Measurements from ENCODE around the gene ANKRD2. TPM values are rescaled to one million over a fixed set of nuclear protein-coding genes. Genes with fewer than 3 reads are reported as not detected.

Gene ANKRD2
- total and polyA plus RNA-seq, 4 donors, result 1.2 to 3.1 (median 3.0) TPM; not detected in 1

- ATAC-seq (ENCODE audit: insufficient read depth, low FRiP score) (no peak), DNase-seq (no peak)
- Histone ChIP-seq H3K27me3 (ENCODE audit: control insufficient read depth in 3 of 3, insufficient read depth in 3 of 3, low read length in 2 of 3) (no peaks in the 10 kb centered on the region), H3K9me3 (ENCODE audit: control insufficient read depth in 4 of 4, insufficient read depth in 3 of 4, low read length in 3 of 4) (no peaks in the 10 kb centered on the region), H3K4me3 (no peak overlapping the region), H3K9ac (ENCODE audit: insufficient read depth in 1 of 2, low read length in 2 of 2) (no peak overlapping the region), H3K36me3 (ENCODE audit: control insufficient read depth in 4 of 4, insufficient read depth in 4 of 4, low read length in 4 of 4) (no peaks in the 10 kb centered on the region), H3K4me1 (ENCODE audit: control insufficient read depth in 5 of 5, insufficient read depth in 5 of 5, low read length in 5 of 5) (peaks cover 0 to 3% (median 0%) of the 10 kb centered on the region in 5 donors), H3K27ac (ENCODE audit: low read depth in 1 of 2, low read length in 1 of 2) (no peak overlapping the region)
- WGBS, 2 donors, result 89 to 95% methylated on average over 7 to 8 of the region's 8 CpGs
- no peak for TF ChIP-seq CTCF (IDR thresholded peaks at IDR 0.05; ENCODE audit: control extremely low read depth, extremely low read depth)
Measured at GRCh38 chr10:97582169-97582568, 9.6 kb downstream of the ANKRD2 start.

DNA sequence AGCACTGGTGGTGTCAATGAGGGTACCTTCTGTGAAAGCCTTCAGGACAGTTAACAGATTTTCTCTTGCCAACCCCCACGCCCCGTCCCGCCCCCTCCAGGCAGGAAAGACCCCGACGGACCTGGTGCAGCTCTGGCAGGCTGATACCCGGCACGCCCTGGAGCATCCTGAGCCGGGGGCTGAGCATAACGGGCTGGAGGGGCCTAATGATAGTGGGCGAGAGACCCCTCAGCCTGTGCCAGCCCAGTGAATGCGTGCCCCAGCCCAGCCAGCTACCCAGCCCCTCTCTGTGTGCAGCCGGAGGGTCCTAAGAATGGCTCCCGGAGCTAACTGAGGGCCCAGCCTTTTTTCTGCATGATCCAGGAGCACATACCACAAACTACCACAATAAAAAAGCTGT is 10.9 kb downstream of the ANKRD2 start:
- ATAC-seq (ENCODE audit: insufficient read depth, low FRiP score) (no peak), DNase-seq (no peak)
- H3K4me1 ChIP-seq (ENCODE audit: control insufficient read depth in 5 of 5, insufficient read depth in 5 of 5, low read length in 5 of 5), result peaks cover 0 to 3% (median 0%) of the 10 kb centered on the region in 5 donors
- H3K27ac ChIP-seq (ENCODE audit: low read depth in 1 of 2, low read length in 1 of 2), result peak overlapping the region in 1 of 2 donors; percentile 77
- H3K27me3 ChIP-seq (ENCODE audit: control insufficient read depth in 3 of 3, insufficient read depth in 3 of 3, low read length in 2 of 3), result no peaks in the 10 kb centered on the region
- no peaks in the 10 kb centered on the region for H3K36me3 ChIP-seq (ENCODE audit: control insufficient read depth in 4 of 4, insufficient read depth in 4 of 4, low read length in 4 of 4)
- no peak overlapping the region for H3K9ac ChIP-seq (ENCODE audit: insufficient read depth in 1 of 2, low read length in 2 of 2)
- TF ChIP-seq CTCF (IDR thresholded peaks at IDR 0.05; ENCODE audit: control extremely low read depth, extremely low read depth), result no peak
- H3K4me3 ChIP-seq, result no peak overlapping the region
- H3K9me3 ChIP-seq (ENCODE audit: control insufficient read depth in 4 of 4, insufficient read depth in 3 of 4, low read length in 3 of 4), result no peaks in the 10 kb centered on the region
- 93 to 98% methylated on average over 13 of the region's 13 CpGs for WGBS, 2 donors

- whole genome bisulfite sequencing, 2 donors, result 63 to 75% methylated on average over 5 of the region's 5 CpGs
- no peak within 1 kb of the TSS for H3K9ac ChIP-seq (ENCODE audit: insufficient read depth in 1 of 2, low read length in 2 of 2)
- no peaks in the 10 kb centered on the region for H3K36me3 ChIP-seq (ENCODE audit: control insufficient read depth in 4 of 4, insufficient read depth in 4 of 4, low read length in 4 of 4)
- no peaks in the 10 kb centered on the region for H3K27me3 ChIP-seq (ENCODE audit: control insufficient read depth in 3 of 3, insufficient read depth in 3 of 3, low read length in 2 of 3)
- no peaks in the 10 kb centered on the region for H3K9me3 ChIP-seq (ENCODE audit: control insufficient read depth in 4 of 4, insufficient read depth in 3 of 4, low read length in 3 of 4)
- H3K4me1 ChIP-seq (ENCODE audit: control insufficient read depth in 5 of 5, insufficient read depth in 5 of 5, low read length in 5 of 5), result peaks cover 0 to 3% (median 0%) of the 10 kb centered on the region in 5 donors
- H3K27ac ChIP-seq (ENCODE audit: low read depth in 1 of 2, low read length in 1 of 2), result peak within 1 kb of the TSS in 1 of 2 donors; percentile 92
- peak; percentile 32 to 43 (median 38) for DNase-seq
- peak; percentile 34 for ATAC-seq (ENCODE audit: insufficient read depth, low FRiP score)
- no peak within 1 kb of the TSS for H3K4me3 ChIP-seq
- no peak for TF ChIP-seq CTCF (IDR thresholded peaks at IDR 0.05; ENCODE audit: control extremely low read depth, extremely low read depth)
Measured at GRCh38 chr10:97584060-97584797, 11.7 kb downstream of the ANKRD2 start, which contains the start of gene HOGA1. Gene HOGA1, plus strand, starts transcription at chr10:97584389. Its CDS starts 315 bp downstream, at chr10:97584704.
